Heart right ventricle (tissue), 16 donors: Measurements from ENCODE around the gene GAD2. TPM values are rescaled to one million over a fixed set of nuclear protein-coding genes. Genes with fewer than 3 reads are reported as not detected.

ENCODE experiments used
- ATAC-seq, 8 donors: fragments of 200-7000 bp; cut with Tn5 transposase; one replicate each; pipeline ENCODE4 v1.9.1; 2020; ENCODE audit warnings: mild to moderate bottlenecking in 8 of 8, moderate library complexity in 8 of 8, moderate number of reproducible peaks in 1 of 8
- DNase-seq, 2 donors: peaks; one replicate each; pipeline ENCODE4 v3.0.0-alpha.2; 2020
- H3K27ac ChIP-seq, 10 donors: fragments of 200-600 bp; sonication (generic) in 2 of 10; one replicate each; pipeline versions ENCODE4 v1.5.0 to v1.8.0; 2020 to 2022; ENCODE audit warnings: mild to moderate bottlenecking in 3 of 10
- H3K27me3 ChIP-seq, 7 donors: fragments of 200-600 bp; one replicate each; pipeline ENCODE4 v1.8.0; 2021 to 2022; ENCODE audit warnings: mild to moderate bottlenecking in 2 of 7
- H3K36me3 ChIP-seq, 9 donors: fragments of 200-600 bp; sonication (generic) in 1 of 9; one replicate each; pipeline versions ENCODE4 v1.5.0 to v1.8.0; 2020 to 2022; ENCODE audit warnings: mild to moderate bottlenecking in 2 of 9
- H3K4me1 ChIP-seq, 9 donors: fragments of 200-600 bp; sonication (generic) in 1 of 9; one replicate each; pipeline versions ENCODE4 v1.5.0 to v1.8.0; 2020 to 2022; ENCODE audit warnings: mild to moderate bottlenecking in 4 of 9
- H3K4me3 ChIP-seq, 10 donors: fragments of 200-600 bp; sonication (generic) in 2 of 10; one replicate each; pipeline versions ENCODE4 v1.5.0 to v1.8.0; 2020 to 2022; ENCODE audit warnings: mild to moderate bottlenecking in 7 of 10, moderate library complexity in 2 of 10
- H3K9me3 ChIP-seq, 11 donors: fragments of 200-600 bp in 10 of 11; sonication (generic) in 2 of 11; one replicate each; pipeline versions ENCODE4 v1.5.0 to v1.8.0; 2013 to 2022; ENCODE audit warnings: mild to moderate bottlenecking in 2 of 11, control low read depth in 1 of 11, moderate library complexity in 1 of 11
- whole genome bisulfite sequencing, 2 donors: extraction: QIAGEN DNeasy Blood & Tissue Kit; methylation state at CpG; one replicate each; pipeline ENCODE4 v1.1.7; 2013; ENCODE audit warnings: inconsistent platforms in 1 of 2; 5-methylcytosine and 5-hydroxymethylcytosine counted together
- intact Hi-C, 10 donors: fragments of 100-400 bp; cut with DNase I; formaldehyde crosslinking; loops; one replicate each; pipeline versions ENCODE4 v1.11.1 to v1.14.2; 2022
- polyA plus RNA-seq, 2 donors: library from polyadenylated mRNA; stranded (reverse); fragments of 200-250 nt; gene quantifications; one replicate each; pipeline ENCODE4 v1.2.3, GENCODE V29; 2013
- total RNA-seq, 10 donors: library from RNA; stranded (reverse); fragmentation: NEBNext Ultra II Directional in 3 of 10; extraction: Animal tissue kit (Norgen Biotek cat#: 25700) in 3 of 10; gene quantifications; one replicate each; pipeline versions ENCODE4 v1.2.1 to v1.2.4, GENCODE V29; 2021 to 2023
- TF ChIP-seq, protein P1 (sequence below), 9 donors: fragments of 200-600 bp; sonication (generic) in 2 of 9; IDR thresholded peaks; one replicate each; pipeline versions ENCODE4 v1.5.0 to v1.8.0; 2021 to 2022; ENCODE audit warnings: antibody characterized with exemption in 9 of 9, mild to moderate bottlenecking in 5 of 9, moderate library complexity in 1 of 9
- donor health status: Arrhythmogenic right ventricular cardiomyopathy.
- donor health status: ischemic (EF 13 %, LVEDD 7.1; RV severe dilation, severe dysfunction).
- donor health status: healthy with polysubstance abuse.
- donor health status: DM: no; HTN: yes; CAD: no.
- donor health status: DM: no; HTN: no; CAD: no.
- donor health status: ischemic (EF 25% LVEDD 6.9; RV normal size, moderate dysfunction).
- donor health status: ischemic (EF 25% LVEDD 5.7; RV mildly dilated, moderate dysfunction).
- donor health status: healthy.
- donor health status: DM: yes; HTN: yes; CAD: no.
- donor health status: Ischemic cardiomyopathy.
- donor health status: ischemic (EF 35%, LVEDD 5.7; RV mildly dilated, moderate dysfunction).
- donor health status: nonischemic (EF 11% LVEDD 7.7; RV severe dilation, severe dysfunction).
- donor health status: DM: yes; HTN: yes; CAD: no.
- donor health status: PGD.
- donor health status: ischemic (EF 29% LVEDD 5.4; RV normal size, mild dysfunction).
- donor health status: nonischemic (EF 23%, LVEDD 6.1; RV moderate dilation, normal function).

GAD2 gene
- total and polyA plus RNA-seq, 12 donors, result not detected

DNA sequence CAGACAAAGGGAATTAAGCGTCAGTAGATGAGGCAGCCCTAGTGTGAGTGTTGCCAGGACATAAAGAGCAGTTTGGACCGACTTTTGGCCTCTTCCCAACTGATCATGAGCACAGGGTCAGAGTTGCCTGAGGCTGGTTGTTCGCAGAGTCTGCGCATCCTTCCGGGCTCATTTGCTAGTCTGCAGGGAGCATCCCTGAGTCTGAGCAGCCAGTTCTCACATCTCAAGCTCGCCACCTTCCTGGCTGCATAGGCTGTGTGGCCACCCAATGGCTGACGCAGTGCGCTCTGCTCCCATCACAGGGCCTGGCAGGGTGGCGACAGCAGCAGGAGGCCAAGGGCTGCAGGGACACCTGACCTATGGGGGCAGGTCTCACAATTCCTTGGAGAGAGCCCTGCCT is 5.0 kb downstream of the GAD2 start:
- intact Hi-C loops, result no loop called here
- Histone ChIP-seq H3K36me3 (no peaks in the 10 kb centered on the region), H3K27me3 (peaks cover 20 to 96% (median 88%) of the 10 kb centered on the region in 7 donors), H3K4me1 (peaks cover 0 to 16% (median 10%) of the 10 kb centered on the region in 9 donors), H3K4me3 (no peak overlapping the region), H3K9me3 (no peaks in the 10 kb centered on the region), H3K27ac (no peak overlapping the region)
- DNase-seq, result no peak
- ATAC-seq, result no peak
- TF ChIP-seq, protein P1, sequence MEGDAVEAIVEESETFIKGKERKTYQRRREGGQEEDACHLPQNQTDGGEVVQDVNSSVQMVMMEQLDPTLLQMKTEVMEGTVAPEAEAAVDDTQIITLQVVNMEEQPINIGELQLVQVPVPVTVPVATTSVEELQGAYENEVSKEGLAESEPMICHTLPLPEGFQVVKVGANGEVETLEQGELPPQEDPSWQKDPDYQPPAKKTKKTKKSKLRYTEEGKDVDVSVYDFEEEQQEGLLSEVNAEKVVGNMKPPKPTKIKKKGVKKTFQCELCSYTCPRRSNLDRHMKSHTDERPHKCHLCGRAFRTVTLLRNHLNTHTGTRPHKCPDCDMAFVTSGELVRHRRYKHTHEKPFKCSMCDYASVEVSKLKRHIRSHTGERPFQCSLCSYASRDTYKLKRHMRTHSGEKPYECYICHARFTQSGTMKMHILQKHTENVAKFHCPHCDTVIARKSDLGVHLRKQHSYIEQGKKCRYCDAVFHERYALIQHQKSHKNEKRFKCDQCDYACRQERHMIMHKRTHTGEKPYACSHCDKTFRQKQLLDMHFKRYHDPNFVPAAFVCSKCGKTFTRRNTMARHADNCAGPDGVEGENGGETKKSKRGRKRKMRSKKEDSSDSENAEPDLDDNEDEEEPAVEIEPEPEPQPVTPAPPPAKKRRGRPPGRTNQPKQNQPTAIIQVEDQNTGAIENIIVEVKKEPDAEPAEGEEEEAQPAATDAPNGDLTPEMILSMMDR (IDR thresholded peaks at IDR 0.05), result no peak
- WGBS, 2 donors, result 12 to 14% methylated on average over 9 of the region's 9 CpGs

DNA sequence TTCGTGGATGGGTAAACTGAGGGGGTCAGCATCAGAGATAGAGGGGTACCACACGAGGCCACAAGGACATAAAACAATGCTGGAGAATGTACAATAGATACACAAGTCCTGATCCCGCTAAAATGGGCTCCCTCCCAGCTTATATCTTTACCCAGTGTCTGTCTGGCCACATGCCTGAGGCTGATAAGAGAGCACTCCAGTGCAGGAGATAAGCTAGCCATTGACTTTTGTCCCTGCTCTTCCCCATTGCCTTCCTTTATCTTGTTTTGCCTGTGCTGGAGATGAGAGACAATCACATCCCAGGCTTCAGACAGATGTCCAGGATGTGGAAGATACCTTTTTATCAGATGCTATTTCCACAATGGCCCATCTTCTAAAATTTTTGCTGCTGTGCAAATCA is 6.0 kb downstream of the GAD2 start:
- H3K36me3 ChIP-seq, result no peaks in the 10 kb centered on the region
- intact Hi-C loops, result no loop called here
- TF ChIP-seq, protein P1 (IDR thresholded peaks at IDR 0.05), result no peak
- H3K9me3 ChIP-seq, result no peaks in the 10 kb centered on the region
- WGBS, 2 donors, result 5 to 23% methylated on average over 3 of the region's 3 CpGs
- H3K4me1 ChIP-seq, result peaks cover 0 to 7% (median 6%) of the 10 kb centered on the region in 9 donors
- H3K4me3 ChIP-seq, result no peak overlapping the region
- ATAC-seq (no peak), DNase-seq (no peak)
- no peak overlapping the region for H3K27ac ChIP-seq
- H3K27me3 ChIP-seq, result peaks cover 10 to 93% (median 78%) of the 10 kb centered on the region in 7 donors

DNA sequence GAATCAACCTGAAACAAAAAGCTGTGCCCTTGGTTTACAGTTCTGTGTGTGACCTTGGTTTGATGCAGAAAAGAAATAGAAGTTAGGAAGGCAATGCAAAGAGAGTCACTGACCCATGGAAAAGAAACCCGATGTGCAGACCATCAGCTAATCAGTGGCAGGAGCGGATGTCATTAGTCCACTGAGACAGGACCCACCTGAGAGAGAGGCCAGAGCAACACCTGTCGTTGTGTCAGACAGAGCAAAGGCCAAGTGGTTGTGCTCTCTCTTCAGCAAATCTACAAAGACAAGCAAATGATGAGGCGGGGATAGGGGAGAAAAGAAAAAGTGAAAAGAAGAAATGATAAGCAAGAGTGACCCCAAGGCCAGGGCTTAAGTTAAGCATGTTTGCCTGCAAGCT is 8.7 kb downstream of the GAD2 start:
- no peak for ATAC-seq
- WGBS, 2 donors, result 71 to 73% methylated on average over 4 of the region's 4 CpGs
- Histone ChIP-seq H3K4me3 (no peak overlapping the region), H3K27me3 (peaks cover 4 to 66% (median 50%) of the 10 kb centered on the region in 7 donors), H3K4me1 (no peaks in the 10 kb centered on the region), H3K27ac (no peak overlapping the region), H3K9me3 (no peaks in the 10 kb centered on the region), H3K36me3 (no peaks in the 10 kb centered on the region)
- TF ChIP-seq, protein P1 (IDR thresholded peaks at IDR 0.05), result no peak
- intact Hi-C loops, result no loop called here
- DNase-seq, result no peak

DNA sequence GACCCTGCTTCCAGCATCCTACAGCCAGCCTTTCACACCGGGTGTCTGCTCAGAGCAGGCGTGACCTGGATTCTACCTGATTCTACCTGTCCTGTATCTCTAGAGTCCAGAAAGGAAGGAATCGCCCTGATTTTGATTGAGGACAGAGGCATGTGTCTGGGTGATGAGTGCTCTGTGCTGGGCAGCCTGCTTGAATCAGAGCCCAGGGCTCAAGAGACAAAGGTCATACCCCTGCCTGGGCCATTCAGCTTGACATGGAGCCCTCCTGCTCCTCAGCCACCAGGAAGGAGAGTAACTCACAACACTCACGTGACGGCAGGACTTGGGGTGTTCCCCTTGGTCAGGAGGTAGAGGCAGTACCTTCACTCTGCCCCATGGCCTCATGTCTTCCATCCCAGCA is 11.2 kb downstream of the GAD2 start:
- TF ChIP-seq, protein P1 (IDR thresholded peaks at IDR 0.05), result no peak
- Histone ChIP-seq H3K4me1 (no peaks in the 10 kb centered on the region), H3K27me3 (peaks cover 0 to 47% (median 26%) of the 10 kb centered on the region in 7 donors), H3K36me3 (no peaks in the 10 kb centered on the region), H3K27ac (no peak overlapping the region), H3K4me3 (no peak overlapping the region), H3K9me3 (no peaks in the 10 kb centered on the region)
- intact Hi-C loops, result no loop called here
- no peak for ATAC-seq
- DNase-seq, result no peak
- 79 to 80% methylated on average over 5 of the region's 5 CpGs for WGBS, 2 donors
